Right lobe of liver (tissue), 6 donors: Measurements from ENCODE around the gene REXO1. TPM values are rescaled to one million over a fixed set of nuclear protein-coding genes. Genes with fewer than 3 reads are reported as not detected.

ENCODE experiments used
- ATAC-seq, 4 donors: fragments of 200-7000 bp; cut with Tn5 transposase; one replicate each; pipeline ENCODE4 v1.9.1; 2020; ENCODE audit warnings: mild to moderate bottlenecking in 4 of 4, moderate library complexity in 4 of 4
- DNase-seq, 3 donors: peaks; one replicate each; pipeline ENCODE4 v3.0.0-alpha.2; 2020
- H3K27ac ChIP-seq, 3 donors: fragments of 200-600 bp; one replicate each; pipeline ENCODE4 v1.8.0; 2022
- H3K27me3 ChIP-seq, 2 donors: fragments of 200-600 bp; one replicate each; pipeline ENCODE4 v1.8.0; 2022
- H3K36me3 ChIP-seq, 4 donors: fragments of 200-600 bp; sonication (generic) in 1 of 4; one replicate each; pipeline versions ENCODE4 v1.5.1 to v1.8.0; 2017 to 2022; ENCODE audit warnings: control low read depth in 1 of 4
- H3K4me1 ChIP-seq, 4 donors: fragments of 200-600 bp; sonication (generic) in 1 of 4; one replicate each; pipeline versions ENCODE4 v1.5.1 to v1.8.0; 2017 to 2022; ENCODE audit warnings: control low read depth in 1 of 4
- H3K4me3 ChIP-seq, 3 donors: fragments of 200-600 bp; one replicate each; pipeline ENCODE4 v1.8.0; 2022
- H3K9me3 ChIP-seq, 4 donors: fragments of 200-600 bp; sonication (generic) in 1 of 4; one replicate each; pipeline versions ENCODE4 v1.5.1 to v1.8.0; 2017 to 2022; ENCODE audit warnings: control low read depth in 1 of 4
- CTCF ChIP-seq, 4 donors: fragments of 200-600 bp in 3 of 4; fragments of 450-650 bp in 1 of 4; IDR thresholded peaks; one replicate each; pipeline versions ENCODE4 v1.5.1 to v1.8.0; 2016 to 2022; ENCODE audit warnings: antibody characterized with exemption in 4 of 4, mild to moderate bottlenecking in 2 of 4
- POLR2A ChIP-seq: fragments of 450-650 bp; IDR thresholded peaks from one replicate; pipeline ENCODE4 v1.6.1; 2017; ENCODE audit warnings: antibody characterized with exemption, mild to moderate bottlenecking
- WGBS: methylation state at CpG from one replicate; pipeline ENCODE4 v1.1.6; 2018; ENCODE audit warnings: low coverage, low lambda C conversion rate; ENCODE audit not compliant: insufficient coverage; ENCODE audit errors: missing lambda C conversion rate; 5-methylcytosine and 5-hydroxymethylcytosine counted together
- intact Hi-C, 2 donors: fragments of 100-400 bp; cut with DNase I; formaldehyde crosslinking; loops; one replicate each; pipeline versions ENCODE4 v1.11.2 to v1.14.1; 2022
- total RNA-seq, 6 experiments: library from RNA; depleted of rRNA in 2 of 6; stranded (reverse); fragments of >200 nt in 2 of 6; fragmentation: NEBNext Ultra II Directional in 3 of 6; extraction: Animal tissue kit (Norgen Biotek cat#: 25700) in 3 of 6; gene quantifications; one replicate each; pipeline versions ENCODE4 v1.1.0 to v1.2.4, GENCODE V29; 2016 to 2023
- donor health status: DM: no; HTN: yes; CAD: no.
- donor health status: DM: no; HTN: no; CAD: no.
- donor health status: DM: no; HTN: no; CAD: no.
- donor health status: DM: no; HTN: yes; CAD: no.
- donor health status: DM: no; HTN: yes; CAD: no.

REXO1 gene
- total RNA-seq, 6 experiments from 2014 or later = 8.0 to 17.7 (median 12.6) TPM

- Histone ChIP-seq H3K4me1 (peaks cover 0 to 6% (median 0%) of the 10 kb centered on the region in 4 donors), H3K27me3 (no peaks in the 10 kb centered on the region), H3K36me3 (peaks cover 0 to 48% (median 27%) of the 10 kb centered on the region in 4 donors), H3K4me3 (no peak overlapping the region), H3K9me3 (no peaks in the 10 kb centered on the region), H3K27ac (no peak overlapping the region)
- WGBS = 83% methylated on average over 11 of the region's 26 CpGs
- TF ChIP-seq POLR2A (no peak), CTCF (IDR thresholded peaks at IDR 0.05) (no peak)
- DNase-seq (no peak), ATAC-seq (no peak)
- intact Hi-C loops = no loop called here
Measured at GRCh38 chr19:1814833-1815604, 33.3 kb downstream of the REXO1 start.

DNA sequence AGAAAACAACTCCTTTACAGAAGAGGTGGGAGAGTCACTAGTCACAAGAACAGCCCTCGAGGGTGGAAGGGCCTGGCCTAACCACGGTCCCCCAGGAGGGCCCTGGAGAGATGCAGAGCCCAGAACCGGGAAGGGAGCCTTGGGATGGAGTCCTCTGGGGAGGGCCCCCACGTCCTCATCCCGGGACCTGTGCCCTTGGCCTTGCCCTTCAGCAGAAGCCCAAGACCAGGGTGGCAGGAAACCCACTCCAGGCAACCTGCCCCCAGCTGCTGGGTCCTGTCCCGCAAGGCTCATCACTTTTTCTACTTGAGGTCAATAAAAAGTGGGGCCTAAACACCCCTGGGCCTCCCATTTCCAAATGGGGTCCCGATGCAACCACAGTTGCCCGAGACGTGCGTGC, 33.9 kb downstream of the REXO1 start:
- H3K27ac ChIP-seq = no peak overlapping the region
- peaks cover 0 to 42% (median 22%) of the 10 kb centered on the region in 4 donors for H3K36me3 ChIP-seq
- no peaks in the 10 kb centered on the region for H3K27me3 ChIP-seq
- DNase-seq (no peak), ATAC-seq (no peak)
- WGBS = 73% methylated on average over 2 of the region's 10 CpGs
- TF ChIP-seq CTCF (IDR thresholded peaks at IDR 0.05) = no peak
- no peak for TF ChIP-seq POLR2A
- H3K4me1 ChIP-seq = peaks cover 0 to 6% (median 0%) of the 10 kb centered on the region in 4 donors
- H3K9me3 ChIP-seq = no peaks in the 10 kb centered on the region
- no peak overlapping the region for H3K4me3 ChIP-seq
- intact Hi-C loops = no loop called here

DNA sequence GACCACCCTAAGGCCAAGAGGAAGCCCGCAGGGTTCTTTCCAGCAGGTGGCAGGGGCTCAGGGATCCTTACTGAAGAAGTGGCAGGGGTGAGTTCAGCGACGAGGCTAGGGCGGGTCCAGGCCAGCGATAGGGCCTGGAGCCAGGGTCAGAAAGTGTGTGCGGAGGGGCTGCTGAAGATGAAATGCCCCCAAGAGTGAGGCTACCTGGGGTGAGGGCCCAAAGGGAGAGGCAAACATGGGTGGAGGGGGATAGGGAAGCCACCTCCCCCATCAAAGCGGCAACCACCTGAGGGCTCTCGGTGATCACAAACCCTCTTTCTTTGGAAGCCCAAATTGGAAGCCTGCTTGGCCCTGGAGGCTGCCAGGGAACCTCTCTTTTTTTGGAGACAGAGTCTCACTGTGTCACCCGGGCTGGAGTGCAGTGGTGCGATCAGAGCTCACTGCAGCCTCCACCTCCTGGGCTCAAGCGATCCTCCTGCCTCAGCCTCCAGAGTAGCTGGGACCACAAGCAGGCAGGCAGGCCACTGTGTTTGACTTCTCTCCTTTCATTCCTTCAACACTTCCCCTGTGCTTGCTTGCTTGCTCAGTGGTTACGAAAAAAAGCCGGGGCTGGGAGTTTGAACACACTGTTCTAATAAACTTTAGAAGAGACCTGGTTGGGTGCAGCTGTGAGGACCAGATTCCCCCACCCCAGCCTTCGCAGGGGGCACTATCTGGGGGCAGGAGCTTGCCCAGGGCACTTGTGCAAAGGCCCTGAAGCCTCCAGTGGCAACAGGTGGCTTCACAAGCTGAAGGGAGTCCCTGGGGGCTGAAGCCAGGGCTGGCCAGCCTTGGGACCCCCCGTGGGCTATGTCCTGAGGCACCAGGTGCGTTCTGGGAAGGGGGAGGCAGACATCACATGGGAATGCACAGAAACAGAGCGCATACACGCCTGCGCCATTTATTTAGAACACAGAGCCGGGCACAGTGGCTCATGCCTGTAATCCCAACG, 34.8 kb downstream of the REXO1 start:
- ATAC-seq (no peak), DNase-seq (no peak)
- peaks cover 0 to 34% (median 18%) of the 10 kb centered on the region in 4 donors for H3K36me3 ChIP-seq
- H3K27ac ChIP-seq = peak overlapping the region in 1 of 3 donors; percentile 43
- intact Hi-C loops = no loop called here
- H3K4me3 ChIP-seq = peak overlapping the region; percentile 35 to 54 (median 42)
- TF ChIP-seq CTCF (IDR thresholded peaks at IDR 0.05) (peak in 1 of 4 donors; percentile 2), POLR2A (no peak)
- peaks cover 0 to 6% (median 0%) of the 10 kb centered on the region in 4 donors for H3K4me1 ChIP-seq
- H3K27me3 ChIP-seq = no peaks in the 10 kb centered on the region
- no peaks in the 10 kb centered on the region for H3K9me3 ChIP-seq
- WGBS = 30% methylated on average over 6 of the region's 21 CpGs

- peak; percentile 98 for DNase-seq
- Histone ChIP-seq H3K9me3 (no peaks in the 10 kb centered on the region), H3K36me3 (peaks cover 0 to 25% (median 12%) of the 10 kb centered on the region in 4 donors), H3K27me3 (no peaks in the 10 kb centered on the region), H3K4me3 (peak overlapping the region; percentile 35 to 54 (median 42)), H3K4me1 (peaks cover 0 to 6% (median 0%) of the 10 kb centered on the region in 4 donors), H3K27ac (peak overlapping the region in 2 of 3 donors; percentile 18 to 43)
- TF ChIP-seq CTCF (IDR thresholded peaks at IDR 0.05) = peak; percentile 47 to 65 (median 50)
- peak; percentile 44 for TF ChIP-seq POLR2A
- intact Hi-C loops = no loop called here
- under 1% methylated on average over 41 of the region's 47 CpGs for WGBS
- peak; percentile 86 to 92 (median 88) for ATAC-seq
Measured at GRCh38 chr19:1812426-1813191, 35.7 kb downstream of the REXO1 start.
